OCI-LY1 (cell line): ENCODE data around the gene VWA8.

Source experiments
- CTCF ChIP-seq: fragments of 200-600 bp; sonication (generic), shearing (Covaris generic); IDR thresholded peaks from 2 replicates; pipeline ENCODE4 v1.5.1; 2017; ENCODE audit warnings: mild to moderate bottlenecking, antibody characterized with exemption, low read length, moderate library complexity, mixed read lengths
- EZH2 ChIP-seq: fragments of 200-600 bp; sonication (generic), shearing (Covaris generic); IDR thresholded peaks from 2 replicates; pipeline ENCODE4 v1.8.0; 2017; ENCODE audit warnings: borderline replicate concordance, mixed run types, mild to moderate bottlenecking, antibody characterized with exemption, low read length, moderate library complexity, mixed read lengths

- TF ChIP-seq EZH2 (no peak), CTCF (no peak)
These were observed 412.0 kb downstream of the VWA8 start for GRCh38 chr13:41548910-41549309.
